H1 (cell line): ENCODE data around the gene KIAA1671. TPM values are rescaled to one million over a fixed set of nuclear protein-coding genes. Genes with fewer than 3 reads are reported as not detected.

ENCODE experiments used
- ASH2L ChIP-seq: fragments of 200-600, 300-600 bp; sonication (generic); IDR thresholded peaks from one replicate; pipeline ENCODE4 v1.7.1; 2017; ENCODE audit warnings: low read length
- ATF3 ChIP-seq: IDR thresholded peaks from 2 replicates; pipeline ENCODE4 v1.6.1; 2011; ENCODE audit warnings: low read depth, mild to moderate bottlenecking, low read length; ENCODE audit not compliant: insufficient read depth
- BACH1 ChIP-seq: IDR thresholded peaks from 2 replicates; pipeline ENCODE4 v1.6.1; 2012; ENCODE audit warnings: low read length, improper control_type of control experiment
- CBX5 ChIP-seq: fragments of 300-800, 300-1000 bp; sonication (generic); IDR thresholded peaks from 2 replicates; pipeline ENCODE4 v1.7.1; 2016; ENCODE audit warnings: antibody characterized with exemption, low read length, low read depth
- KDM4A ChIP-seq: IDR thresholded peaks from one replicate; pipeline ENCODE4 v1.7.1; 2012; ENCODE audit warnings: low read depth, mild to moderate bottlenecking, moderate library complexity, low read length, inconsistent platforms; ENCODE audit not compliant: severe bottlenecking
- RAD21 ChIP-seq, 2 experiments: IDR thresholded peaks in 1 of 2; conservative IDR thresholded peaks in 1 of 2; 2 replicates each; pipeline ENCODE4 v1.6.1; 2011; ENCODE audit warnings: low read depth in 2 of 2, low read length in 2 of 2, improper control_type of control experiment in 1 of 2, inconsistent platforms in 1 of 2, mild to moderate bottlenecking in 1 of 2, moderate library complexity in 1 of 2
- SAP30 ChIP-seq: fragments of 300-600 bp; sonication (generic); IDR thresholded peaks from 2 replicates; pipeline ENCODE4 v1.7.1; 2012; ENCODE audit warnings: low read length, moderate library complexity, mild to moderate bottlenecking, inconsistent platforms; ENCODE audit not compliant: insufficient read depth, insufficient replicate concordance
- polyA plus RNA-seq, 7 experiments: library from polyadenylated mRNA; depleted of rRNA in 3 of 7; stranded (reverse) in 5 of 7; unstranded in 2 of 7; fragments of >200 nt in 5 of 7; fragments of 200-250 nt in 2 of 7; gene quantifications; 1 replicate in 5 of 7; 2 replicates in 1 of 7; 4 replicates in 1 of 7; pipeline versions ENCODE4 v1.2.1 to v1.2.3, GENCODE V29; 2011 to 2013; ENCODE audit warnings: missing spikeins in 2 of 7, mixed read lengths in 2 of 7
- total RNA-seq: library from RNA; stranded (reverse); fragmentation: NEBNext Ultra II Directional; extraction: Animal tissue kit (Norgen Biotek cat#: 25700); gene quantifications from 2 replicates; pipeline ENCODE4 v1.2.1, GENCODE V29; 2021
- TF ChIP-seq, protein P1 (sequence below): fragments of 300-600 bp; sonication (generic); IDR thresholded peaks from 2 replicates; pipeline ENCODE4 v1.7.1; 2012; ENCODE audit warnings: low read length, moderate library complexity, mild to moderate bottlenecking, inconsistent platforms; ENCODE audit not compliant: insufficient replicate concordance
- TF ChIP-seq, protein P2 (sequence below): IDR thresholded peaks from 2 replicates; pipeline ENCODE4 v1.6.1; 2011; ENCODE audit warnings: low read length, improper control_type of control experiment

The KIAA1671 gene
- total and polyA plus RNA-seq, 2 of the 8 experiments (the other 6 are each of a cell fraction or from before 2014, with no cell fraction given): 6.4 to 23.9 TPM

GRCh38 chr22:24975125-24975640, 22.7 kb downstream of the KIAA1671 start (continued):
- TF ChIP-seq, protein P1, sequence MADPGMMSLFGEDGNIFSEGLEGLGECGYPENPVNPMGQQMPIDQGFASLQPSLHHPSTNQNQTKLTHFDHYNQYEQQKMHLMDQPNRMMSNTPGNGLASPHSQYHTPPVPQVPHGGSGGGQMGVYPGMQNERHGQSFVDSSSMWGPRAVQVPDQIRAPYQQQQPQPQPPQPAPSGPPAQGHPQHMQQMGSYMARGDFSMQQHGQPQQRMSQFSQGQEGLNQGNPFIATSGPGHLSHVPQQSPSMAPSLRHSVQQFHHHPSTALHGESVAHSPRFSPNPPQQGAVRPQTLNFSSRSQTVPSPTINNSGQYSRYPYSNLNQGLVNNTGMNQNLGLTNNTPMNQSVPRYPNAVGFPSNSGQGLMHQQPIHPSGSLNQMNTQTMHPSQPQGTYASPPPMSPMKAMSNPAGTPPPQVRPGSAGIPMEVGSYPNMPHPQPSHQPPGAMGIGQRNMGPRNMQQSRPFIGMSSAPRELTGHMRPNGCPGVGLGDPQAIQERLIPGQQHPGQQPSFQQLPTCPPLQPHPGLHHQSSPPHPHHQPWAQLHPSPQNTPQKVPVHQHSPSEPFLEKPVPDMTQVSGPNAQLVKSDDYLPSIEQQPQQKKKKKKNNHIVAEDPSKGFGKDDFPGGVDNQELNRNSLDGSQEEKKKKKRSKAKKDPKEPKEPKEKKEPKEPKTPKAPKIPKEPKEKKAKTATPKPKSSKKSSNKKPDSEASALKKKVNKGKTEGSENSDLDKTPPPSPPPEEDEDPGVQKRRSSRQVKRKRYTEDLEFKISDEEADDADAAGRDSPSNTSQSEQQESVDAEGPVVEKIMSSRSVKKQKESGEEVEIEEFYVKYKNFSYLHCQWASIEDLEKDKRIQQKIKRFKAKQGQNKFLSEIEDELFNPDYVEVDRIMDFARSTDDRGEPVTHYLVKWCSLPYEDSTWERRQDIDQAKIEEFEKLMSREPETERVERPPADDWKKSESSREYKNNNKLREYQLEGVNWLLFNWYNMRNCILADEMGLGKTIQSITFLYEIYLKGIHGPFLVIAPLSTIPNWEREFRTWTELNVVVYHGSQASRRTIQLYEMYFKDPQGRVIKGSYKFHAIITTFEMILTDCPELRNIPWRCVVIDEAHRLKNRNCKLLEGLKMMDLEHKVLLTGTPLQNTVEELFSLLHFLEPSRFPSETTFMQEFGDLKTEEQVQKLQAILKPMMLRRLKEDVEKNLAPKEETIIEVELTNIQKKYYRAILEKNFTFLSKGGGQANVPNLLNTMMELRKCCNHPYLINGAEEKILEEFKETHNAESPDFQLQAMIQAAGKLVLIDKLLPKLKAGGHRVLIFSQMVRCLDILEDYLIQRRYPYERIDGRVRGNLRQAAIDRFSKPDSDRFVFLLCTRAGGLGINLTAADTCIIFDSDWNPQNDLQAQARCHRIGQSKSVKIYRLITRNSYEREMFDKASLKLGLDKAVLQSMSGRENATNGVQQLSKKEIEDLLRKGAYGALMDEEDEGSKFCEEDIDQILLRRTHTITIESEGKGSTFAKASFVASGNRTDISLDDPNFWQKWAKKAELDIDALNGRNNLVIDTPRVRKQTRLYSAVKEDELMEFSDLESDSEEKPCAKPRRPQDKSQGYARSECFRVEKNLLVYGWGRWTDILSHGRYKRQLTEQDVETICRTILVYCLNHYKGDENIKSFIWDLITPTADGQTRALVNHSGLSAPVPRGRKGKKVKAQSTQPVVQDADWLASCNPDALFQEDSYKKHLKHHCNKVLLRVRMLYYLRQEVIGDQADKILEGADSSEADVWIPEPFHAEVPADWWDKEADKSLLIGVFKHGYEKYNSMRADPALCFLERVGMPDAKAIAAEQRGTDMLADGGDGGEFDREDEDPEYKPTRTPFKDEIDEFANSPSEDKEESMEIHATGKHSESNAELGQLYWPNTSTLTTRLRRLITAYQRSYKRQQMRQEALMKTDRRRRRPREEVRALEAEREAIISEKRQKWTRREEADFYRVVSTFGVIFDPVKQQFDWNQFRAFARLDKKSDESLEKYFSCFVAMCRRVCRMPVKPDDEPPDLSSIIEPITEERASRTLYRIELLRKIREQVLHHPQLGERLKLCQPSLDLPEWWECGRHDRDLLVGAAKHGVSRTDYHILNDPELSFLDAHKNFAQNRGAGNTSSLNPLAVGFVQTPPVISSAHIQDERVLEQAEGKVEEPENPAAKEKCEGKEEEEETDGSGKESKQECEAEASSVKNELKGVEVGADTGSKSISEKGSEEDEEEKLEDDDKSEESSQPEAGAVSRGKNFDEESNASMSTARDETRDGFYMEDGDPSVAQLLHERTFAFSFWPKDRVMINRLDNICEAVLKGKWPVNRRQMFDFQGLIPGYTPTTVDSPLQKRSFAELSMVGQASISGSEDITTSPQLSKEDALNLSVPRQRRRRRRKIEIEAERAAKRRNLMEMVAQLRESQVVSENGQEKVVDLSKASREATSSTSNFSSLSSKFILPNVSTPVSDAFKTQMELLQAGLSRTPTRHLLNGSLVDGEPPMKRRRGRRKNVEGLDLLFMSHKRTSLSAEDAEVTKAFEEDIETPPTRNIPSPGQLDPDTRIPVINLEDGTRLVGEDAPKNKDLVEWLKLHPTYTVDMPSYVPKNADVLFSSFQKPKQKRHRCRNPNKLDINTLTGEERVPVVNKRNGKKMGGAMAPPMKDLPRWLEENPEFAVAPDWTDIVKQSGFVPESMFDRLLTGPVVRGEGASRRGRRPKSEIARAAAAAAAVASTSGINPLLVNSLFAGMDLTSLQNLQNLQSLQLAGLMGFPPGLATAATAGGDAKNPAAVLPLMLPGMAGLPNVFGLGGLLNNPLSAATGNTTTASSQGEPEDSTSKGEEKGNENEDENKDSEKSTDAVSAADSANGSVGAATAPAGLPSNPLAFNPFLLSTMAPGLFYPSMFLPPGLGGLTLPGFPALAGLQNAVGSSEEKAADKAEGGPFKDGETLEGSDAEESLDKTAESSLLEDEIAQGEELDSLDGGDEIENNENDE: no peak
- TF ChIP-seq, protein P2, sequence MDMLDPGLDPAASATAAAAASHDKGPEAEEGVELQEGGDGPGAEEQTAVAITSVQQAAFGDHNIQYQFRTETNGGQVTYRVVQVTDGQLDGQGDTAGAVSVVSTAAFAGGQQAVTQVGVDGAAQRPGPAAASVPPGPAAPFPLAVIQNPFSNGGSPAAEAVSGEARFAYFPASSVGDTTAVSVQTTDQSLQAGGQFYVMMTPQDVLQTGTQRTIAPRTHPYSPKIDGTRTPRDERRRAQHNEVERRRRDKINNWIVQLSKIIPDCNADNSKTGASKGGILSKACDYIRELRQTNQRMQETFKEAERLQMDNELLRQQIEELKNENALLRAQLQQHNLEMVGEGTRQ: no peak
- no peak for TF ChIP-seq BACH1
- TF ChIP-seq SAP30: no peak
- no peak for TF ChIP-seq CBX5
- TF ChIP-seq KDM4A: no peak
- no peak for TF ChIP-seq ASH2L
- TF ChIP-seq ATF3: no peak
- no peak for TF ChIP-seq RAD21 (IDR thresholded peaks at IDR 0.05 in 1 of 2, conservative IDR thresholded peaks at IDR 0.05 in 1 of 2; ENCODE audit: low read depth in 2 of 2, low read length in 2 of 2)
